Lower leg skin (tissue), 4 donors: ENCODE results near the gene ZNF768. TPM values are rescaled to one million over a fixed set of nuclear protein-coding genes. Genes with fewer than 3 reads are reported as not detected.

Experiments
- DNase-seq, 2 donors: peaks; one replicate each; pipeline ENCODE4 v3.0.0-alpha.2; 2019; ENCODE audit warnings: low spot score in 2 of 2
- H3K4me3 ChIP-seq: fragments of 200-600 bp; sonication (generic); 2 replicates; pipeline ENCODE4 v1.5.1; 2017; ENCODE audit warnings: mild to moderate bottlenecking, low read depth; ENCODE audit not compliant: poor library complexity, severe bottlenecking
- CTCF ChIP-seq, 3 donors: fragments of 450-650 bp; IDR thresholded peaks; one replicate each; pipeline ENCODE4 v1.5.1; 2016; ENCODE audit warnings: antibody characterized with exemption in 3 of 3, mild to moderate bottlenecking in 3 of 3, moderate library complexity in 2 of 3
- POLR2A ChIP-seq, 2 donors: fragments of 450-650 bp; IDR thresholded peaks; one replicate each; pipeline ENCODE4 v1.6.1; 2016 to 2017; ENCODE audit warnings: antibody characterized with exemption in 2 of 2, mild to moderate bottlenecking in 1 of 2, moderate library complexity in 1 of 2
- WGBS, 2 donors: methylation state at CpG; one replicate each; pipeline ENCODE4 v1.1.5; 2018; 5-methylcytosine and 5-hydroxymethylcytosine counted together
- intact Hi-C: fragments of 100-400 bp; cut with DNase I; formaldehyde crosslinking; loops from one replicate; pipeline ENCODE4 v1.15.0; 2023; ENCODE audit warnings: low total_unique reads
- total RNA-seq, 4 donors: library from RNA; depleted of rRNA; stranded (reverse); fragments of >200 nt; gene quantifications; one replicate each; pipeline ENCODE4 v1.1.0, GENCODE V29; 2016

The ZNF768 gene
- total RNA-seq, 4 donors from 2014 or later: 31.1 to 43.5 (median 41.0) TPM

DNA sequence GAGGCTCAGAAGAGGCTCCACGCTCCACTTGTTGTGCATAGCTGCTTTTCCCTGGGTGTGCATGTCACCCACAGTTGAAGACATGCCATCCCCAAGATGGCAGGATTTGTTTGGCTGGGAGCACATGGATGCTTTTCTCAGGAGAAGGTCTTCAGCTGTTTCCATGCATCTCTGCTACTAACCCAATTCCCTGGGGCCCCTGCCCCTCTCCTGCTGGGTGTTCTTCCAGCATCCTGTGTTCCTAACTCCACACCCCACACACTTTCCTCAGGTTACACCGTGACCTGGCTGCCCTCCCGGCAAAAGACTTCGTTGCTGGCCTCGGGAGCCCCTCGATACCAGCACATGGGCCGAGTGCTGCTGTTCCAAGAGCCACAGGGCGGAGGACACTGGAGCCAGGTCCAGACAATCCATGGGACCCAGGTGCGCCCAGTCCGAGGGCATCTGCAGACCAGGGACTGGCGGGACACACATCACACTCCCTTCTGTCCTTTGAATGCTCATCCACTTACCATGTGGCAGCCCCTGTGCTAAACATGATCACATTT is 32.4 kb downstream of the ZNF768 start:
- intact Hi-C loops: no loop called here
- DNase-seq: no peak
- TF ChIP-seq CTCF (IDR thresholded peaks at IDR 0.05): no peak
- TF ChIP-seq POLR2A (IDR thresholded peaks at IDR 0.05): no peak
- 71 to 74% methylated on average over 11 of the region's 11 CpGs for WGBS, 2 donors
- H3K4me3 ChIP-seq: no peak overlapping the region

DNA sequence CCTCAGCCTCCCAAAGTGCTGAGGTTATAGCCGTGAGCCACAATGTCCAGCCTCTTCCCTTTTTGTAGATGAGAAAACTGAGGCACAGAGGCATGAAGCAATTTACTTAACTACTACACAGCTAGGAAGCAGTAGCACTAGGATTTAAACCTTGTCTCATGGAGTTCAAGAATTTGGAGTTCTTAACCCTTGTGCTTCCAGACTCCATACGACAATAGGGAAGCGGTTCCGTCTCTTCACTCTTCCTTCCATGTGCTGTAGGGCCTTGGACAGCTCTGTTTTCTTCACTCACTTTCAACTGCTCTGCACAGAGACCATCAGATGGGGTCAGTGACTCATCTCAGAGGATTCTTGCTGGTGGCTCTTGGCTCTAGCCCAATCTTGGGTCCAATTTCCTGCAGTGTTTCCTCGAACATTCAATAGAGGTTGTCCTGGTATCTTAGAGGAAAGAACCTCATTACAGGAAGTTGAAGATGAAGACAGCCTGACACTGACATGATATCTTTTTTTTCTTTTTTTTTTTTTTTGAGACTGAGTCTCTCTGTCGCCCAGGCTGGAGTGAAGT is 34.5 kb downstream of the ZNF768 start:
- TF ChIP-seq POLR2A (IDR thresholded peaks at IDR 0.05): no peak
- no peak for TF ChIP-seq CTCF (IDR thresholded peaks at IDR 0.05)
- WGBS, 2 donors: 46 to 53% methylated on average over 6 of the region's 6 CpGs
- H3K4me3 ChIP-seq: no peak overlapping the region
- intact Hi-C loops: no loop called here
- peak in 1 of 2 donors; percentile 24 for DNase-seq

- TF ChIP-seq CTCF (IDR thresholded peaks at IDR 0.05) (no peak), POLR2A (IDR thresholded peaks at IDR 0.05) (no peak)
- no peak overlapping the region for H3K4me3 ChIP-seq
- intact Hi-C loops: no loop called here
- 86 to 88% methylated on average over 4 of the region's 4 CpGs for WGBS, 2 donors
- no peak for DNase-seq
These were observed 35.1 kb downstream of the ZNF768 start for GRCh38 chr16:30491229-30491628.

DNA sequence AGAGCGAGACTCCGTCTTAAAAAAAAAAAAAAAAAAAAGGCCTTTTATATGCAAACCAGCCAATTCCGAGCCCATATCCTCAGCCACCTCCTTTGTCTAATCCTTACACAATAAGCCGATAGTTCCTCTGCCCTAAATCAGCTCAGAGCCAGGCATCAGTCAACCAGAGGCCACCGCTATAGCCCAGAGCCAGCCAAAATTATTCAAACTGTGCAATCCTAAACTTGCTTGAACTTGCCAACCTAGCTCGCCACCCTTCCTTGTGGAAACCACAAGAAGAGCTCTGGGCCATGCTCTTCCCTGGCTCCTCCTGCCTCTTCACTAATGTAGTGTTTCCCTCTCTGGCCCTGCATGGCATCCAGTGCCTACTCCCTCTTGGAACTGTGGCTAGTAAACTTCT is 36.2 kb downstream of the ZNF768 start:
- WGBS, 2 donors: 37 to 53% methylated on average over 6 of the region's 6 CpGs
- TF ChIP-seq CTCF (IDR thresholded peaks at IDR 0.05) (no peak), POLR2A (IDR thresholded peaks at IDR 0.05) (no peak)
- no peak overlapping the region for H3K4me3 ChIP-seq
- intact Hi-C loops: no loop called here
- DNase-seq: peak in 1 of 2 donors; percentile 31

GRCh38 chr16:30488764-30489605 is 37.4 kb downstream of the ZNF768 start:
- DNase-seq: no peak
- 62 to 75% methylated on average over 11 of the region's 11 CpGs for WGBS, 2 donors
- intact Hi-C loops: no loop called here
- no peak for TF ChIP-seq POLR2A (IDR thresholded peaks at IDR 0.05)
- TF ChIP-seq CTCF (IDR thresholded peaks at IDR 0.05): no peak
- H3K4me3 ChIP-seq: no peak overlapping the region
